GM18951 (cell line): ENCODE results near the gene TGFB1.
"Not testable (repeated sequence)": the region's sequence is repeated elsewhere in the genome, so short reads cannot be mapped to it uniquely, and the experiment has no call there.

Experiments used
- POLR2A ChIP-seq: IDR thresholded peaks from 4 replicates; pipeline ENCODE4 v1.6.1; 2011; ENCODE audit warnings: mild to moderate bottlenecking; ENCODE audit not compliant: insufficient read length, insufficient read depth; ENCODE audit errors: extremely low read depth
- in situ Hi-C: fragments of 300-500 bp; cut with MboI; formaldehyde crosslinking; loops from one replicate; pipeline ENCODE4 v1.12.0; 2022; ENCODE audit warnings: low sequenced_read_pairs, mixed read lengths, inconsistent platforms; ENCODE audit not compliant: unreplicated experiment

TGFB1 gene

GRCh38 chr19:41363371-41363752, 9.6 kb upstream of the TGFB1 start:
- in situ Hi-C loops, result no loop called here
- no peak for TF ChIP-seq POLR2A

GRCh38 chr19:41362143-41362847, 8.6 kb upstream of the TGFB1 start:
- TF ChIP-seq POLR2A, result no peak
- in situ Hi-C loops, result no loop called here

GRCh38 chr19:41359741-41360140, 6.0 kb upstream of the TGFB1 start:
- in situ Hi-C loops, result no loop called here
- no peak for TF ChIP-seq POLR2A

GRCh38 chr19:41357746-41358145, 4.0 kb upstream of the TGFB1 start:
- in situ Hi-C loops, result no loop called here
- no peak for TF ChIP-seq POLR2A

GRCh38 chr19:41356984-41357739, 3.4 kb upstream of the TGFB1 start:
- TF ChIP-seq POLR2A, result no peak
- in situ Hi-C loops, result no loop called here

GRCh38 chr19:41355802-41356201, 2.1 kb upstream of the TGFB1 start:
- TF ChIP-seq POLR2A, result no peak
- in situ Hi-C loops, result no loop called here

- TF ChIP-seq POLR2A, result no peak
- in situ Hi-C loops, result no loop called here
Measured at GRCh38 chr19:41355035-41355434, 1.3 kb upstream of the TGFB1 start.

GRCh38 chr19:41354343-41354953, 726 bp upstream of the TGFB1 start:
- TF ChIP-seq POLR2A, result no peak
- in situ Hi-C loops, result no loop called here

GRCh38 chr19:41352609-41353465, 885 bp downstream of the TGFB1 start:
- peak; percentile 55 for TF ChIP-seq POLR2A
- in situ Hi-C loops, result no loop called here

- in situ Hi-C loops, result no loop called here
- TF ChIP-seq POLR2A, result no peak
Measured at GRCh38 chr19:41352279-41352608, 1.5 kb downstream of the TGFB1 start.

- peak; percentile 74 for TF ChIP-seq POLR2A
- in situ Hi-C loops, result no loop called here
Measured at GRCh38 chr19:41351339-41352245, 2.1 kb downstream of the TGFB1 start.

GRCh38 chr19:41350735-41351338, 2.9 kb downstream of the TGFB1 start:
- no peak for TF ChIP-seq POLR2A
- in situ Hi-C loops, result no loop called here

GRCh38 chr19:41346916-41347315, 6.8 kb downstream of the TGFB1 start:
- in situ Hi-C loops, result not testable (repeated sequence)
